Activated CD8-positive, alpha-beta T cell treated with anti-CD3 and anti-CD28 coated beads for 36 hours (primary cell): Measurements from ENCODE around the gene PLEKHB2. TPM values are rescaled to one million over a fixed set of nuclear protein-coding genes. Genes with fewer than 3 reads are reported as not detected.
"Not testable (repeated sequence)": the region's sequence is repeated elsewhere in the genome, so short reads cannot be mapped to it uniquely, and the experiment has no call there.

ENCODE experiments used
- ATAC-seq: fragments of 200-7000 bp; cut with Tn5 transposase; one replicate; pipeline ENCODE4 v1.10.0; 2021; ENCODE audit warnings: mild to moderate bottlenecking, moderate library complexity
- CTCF ChIA-PET: fragments of 350-600 bp; sonication (Branson Sonifier 250); formaldehyde crosslinking; loops from one replicate; lab custom pipeline; 2021; ENCODE audit warnings: antibody characterized with exemption; lab: Charles Lee
- POLR2A ChIA-PET: fragments of 350-600 bp; sonication (Branson Sonifier 250); formaldehyde crosslinking; loops from one replicate; lab custom pipeline; 2021; ENCODE audit warnings: antibody characterized with exemption; lab: Charles Lee
- DNase-seq: peaks from one replicate; pipeline ENCODE4 v3.0.0-alpha.2; 2020
- H3K27ac Mint-ChIP-seq: one replicate; pipeline ENCODE4 v1.8.0; 2021; ENCODE audit warnings: mild to moderate bottlenecking, mixed read lengths
- H3K27me3 Mint-ChIP-seq: one replicate; pipeline ENCODE4 v1.8.0; 2021; ENCODE audit warnings: mixed read lengths
- H3K36me3 Mint-ChIP-seq: one replicate; pipeline ENCODE4 v1.8.0; 2021; ENCODE audit warnings: low read depth, mixed read lengths
- H3K4me1 Mint-ChIP-seq: one replicate; pipeline ENCODE4 v1.8.0; 2021; ENCODE audit warnings: low read depth, mixed read lengths
- H3K4me3 Mint-ChIP-seq: one replicate; pipeline ENCODE4 v1.8.0; 2021; ENCODE audit warnings: mild to moderate bottlenecking, moderate library complexity, mixed read lengths
- H3K9me3 Mint-ChIP-seq: one replicate; pipeline ENCODE4 v1.8.0; 2021; ENCODE audit warnings: mixed read lengths
- intact Hi-C: fragments of 100-400 bp; cut with micrococcal nuclease; formaldehyde crosslinking; loops from one replicate; pipeline ENCODE4 v1.10.0; 2022
- total RNA-seq, 2 experiments: library from RNA; stranded (reverse); gene quantifications; one replicate each; pipeline ENCODE4 v1.2.3, GENCODE V29; 2021
- TF ChIP-seq, protein P1 (sequence below): fragments of 200-600 bp; IDR thresholded peaks from one replicate; pipeline ENCODE4 v1.8.0; 2022; ENCODE audit warnings: antibody characterized with exemption, mild to moderate bottlenecking

The PLEKHB2 gene
- total RNA-seq, 2 experiments from 2014 or later: 47.3 to 49.4 TPM

DNA sequence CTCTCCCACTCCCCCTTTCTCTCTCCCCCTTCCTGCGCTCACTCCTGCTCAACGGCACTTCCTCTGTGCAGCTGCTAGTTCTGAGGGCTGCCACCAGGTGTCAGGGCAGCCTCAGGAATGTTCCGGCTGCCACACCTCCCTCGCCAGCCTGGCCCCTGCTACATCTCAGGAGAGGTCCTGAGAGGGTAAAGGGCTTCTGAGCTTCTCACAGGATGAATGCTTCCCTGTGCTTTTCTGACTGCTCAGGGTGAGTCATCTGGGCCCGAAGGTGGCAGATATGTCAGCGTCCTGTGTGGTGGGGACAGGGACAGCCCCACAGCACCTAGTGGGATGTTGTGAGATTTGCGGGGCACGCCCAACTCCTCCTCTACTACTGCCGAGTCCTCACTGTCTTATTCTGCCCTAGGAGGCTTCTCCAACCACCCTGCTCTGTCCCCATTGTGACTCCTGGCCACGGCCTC is 49.0 kb downstream of the PLEKHB2 start:
- H3K4me3 Mint-ChIP-seq: no peak overlapping the region
- ChIA-PET POLR2A (no interaction called here), CTCF (interaction anchor here (0.5 to 2.0 kb wide), 19 partner anchors 9 to 648 kb away, joined by 3 to 9 read pairs (median 4); partner anchors contain the start of gene FAM168B)
- peak; percentile 95 for DNase-seq
- no peaks in the 10 kb centered on the region for H3K9me3 Mint-ChIP-seq
- TF ChIP-seq, protein P1, sequence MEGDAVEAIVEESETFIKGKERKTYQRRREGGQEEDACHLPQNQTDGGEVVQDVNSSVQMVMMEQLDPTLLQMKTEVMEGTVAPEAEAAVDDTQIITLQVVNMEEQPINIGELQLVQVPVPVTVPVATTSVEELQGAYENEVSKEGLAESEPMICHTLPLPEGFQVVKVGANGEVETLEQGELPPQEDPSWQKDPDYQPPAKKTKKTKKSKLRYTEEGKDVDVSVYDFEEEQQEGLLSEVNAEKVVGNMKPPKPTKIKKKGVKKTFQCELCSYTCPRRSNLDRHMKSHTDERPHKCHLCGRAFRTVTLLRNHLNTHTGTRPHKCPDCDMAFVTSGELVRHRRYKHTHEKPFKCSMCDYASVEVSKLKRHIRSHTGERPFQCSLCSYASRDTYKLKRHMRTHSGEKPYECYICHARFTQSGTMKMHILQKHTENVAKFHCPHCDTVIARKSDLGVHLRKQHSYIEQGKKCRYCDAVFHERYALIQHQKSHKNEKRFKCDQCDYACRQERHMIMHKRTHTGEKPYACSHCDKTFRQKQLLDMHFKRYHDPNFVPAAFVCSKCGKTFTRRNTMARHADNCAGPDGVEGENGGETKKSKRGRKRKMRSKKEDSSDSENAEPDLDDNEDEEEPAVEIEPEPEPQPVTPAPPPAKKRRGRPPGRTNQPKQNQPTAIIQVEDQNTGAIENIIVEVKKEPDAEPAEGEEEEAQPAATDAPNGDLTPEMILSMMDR: peak; percentile 77
- ATAC-seq: peak; percentile 98
- peaks cover 12% of the 10 kb centered on the region for H3K36me3 Mint-ChIP-seq
- intact Hi-C loops: loop anchor here (5.0 kb wide), 3 partner anchors 238 to 518 kb away; no protein-coding TSS in a partner anchor
- peaks cover 32% of the 10 kb centered on the region for H3K4me1 Mint-ChIP-seq
- peak overlapping the region; percentile 26 for H3K27ac Mint-ChIP-seq
- H3K27me3 Mint-ChIP-seq: no peaks in the 10 kb centered on the region

DNA sequence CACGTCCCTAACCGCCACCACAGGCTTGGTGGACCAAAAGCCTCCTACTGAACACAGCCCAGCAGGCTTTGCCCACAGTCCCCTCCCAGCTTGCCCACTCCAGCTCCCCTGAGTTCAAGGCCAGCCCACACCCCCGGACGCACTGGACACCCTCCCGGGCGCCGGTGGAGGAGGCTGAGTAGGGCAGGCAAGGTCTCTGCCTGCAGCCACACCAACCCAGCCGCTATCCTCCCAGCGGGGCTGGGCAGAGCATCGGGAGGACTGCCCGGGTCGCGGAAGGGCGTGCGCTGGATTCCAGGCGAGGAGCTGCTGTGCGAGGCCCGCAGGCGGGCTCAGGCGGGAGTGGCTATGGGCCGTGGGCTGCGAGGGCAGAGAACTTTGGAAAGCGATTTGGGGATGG is 49.5 kb downstream of the PLEKHB2 start:
- CTCF ChIA-PET: interaction anchor here (0.5 to 2.0 kb wide), 17 partner anchors 8 to 519 kb away, joined by 3 to 9 read pairs (median 4); partner anchors contain the start of gene FAM168B
- POLR2A ChIA-PET: no interaction called here
- Mint-ChIP-seq H3K9me3 (no peaks in the 10 kb centered on the region), H3K4me3 (no peak overlapping the region), H3K4me1 (peaks cover 32% of the 10 kb centered on the region), H3K27me3 (no peaks in the 10 kb centered on the region), H3K36me3 (peaks cover 7% of the 10 kb centered on the region), H3K27ac (peak overlapping the region; percentile 26)
- no peak for DNase-seq
- ATAC-seq: no peak
- intact Hi-C loops: loop anchor here (5.0 kb wide), 3 partner anchors 238 to 518 kb away; no protein-coding TSS in a partner anchor
- TF ChIP-seq, protein P1: no peak

DNA sequence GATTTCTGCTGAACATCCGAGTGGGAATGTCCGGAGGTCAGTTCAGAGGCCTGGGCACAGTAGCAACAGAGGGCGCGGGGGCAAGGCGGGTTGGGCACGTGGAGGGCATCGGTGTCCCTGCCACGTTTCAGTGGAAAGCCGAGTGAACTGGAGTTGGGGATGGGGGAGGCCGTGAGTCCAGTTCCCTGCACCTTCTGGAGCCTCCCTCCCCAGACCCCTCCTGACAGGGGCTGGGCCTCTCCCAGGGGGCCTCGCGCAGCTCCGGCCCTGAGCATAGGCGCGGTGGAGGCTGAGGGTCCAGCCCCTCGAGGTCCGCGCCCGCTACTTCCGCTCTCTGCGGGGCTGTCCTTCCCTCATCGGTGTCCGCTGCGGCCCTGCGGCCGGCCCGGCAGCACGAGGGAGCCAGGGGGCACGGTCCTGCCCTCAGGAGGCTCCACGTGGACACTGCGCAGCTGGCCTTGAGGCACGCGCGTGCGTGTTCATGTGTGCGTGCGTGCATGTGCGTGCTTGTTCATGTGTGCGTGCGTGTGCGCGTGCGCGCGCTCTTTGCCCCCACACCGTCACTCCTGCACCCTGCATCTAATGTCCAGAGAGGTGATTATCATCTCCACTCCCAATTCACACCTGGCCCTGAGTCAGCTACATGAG is 50.2 kb downstream of the PLEKHB2 start:
- ATAC-seq: no peak
- H3K27me3 Mint-ChIP-seq: no peaks in the 10 kb centered on the region
- no peak overlapping the region for H3K4me3 Mint-ChIP-seq
- CTCF ChIA-PET: no interaction called here
- POLR2A ChIA-PET: no interaction called here
- H3K4me1 Mint-ChIP-seq: peaks cover 32% of the 10 kb centered on the region
- no peak overlapping the region for H3K27ac Mint-ChIP-seq
- TF ChIP-seq, protein P1: no peak
- peaks cover 4% of the 10 kb centered on the region for H3K36me3 Mint-ChIP-seq
- no peak for DNase-seq
- H3K9me3 Mint-ChIP-seq: no peaks in the 10 kb centered on the region
- intact Hi-C loops: no loop called here

DNA sequence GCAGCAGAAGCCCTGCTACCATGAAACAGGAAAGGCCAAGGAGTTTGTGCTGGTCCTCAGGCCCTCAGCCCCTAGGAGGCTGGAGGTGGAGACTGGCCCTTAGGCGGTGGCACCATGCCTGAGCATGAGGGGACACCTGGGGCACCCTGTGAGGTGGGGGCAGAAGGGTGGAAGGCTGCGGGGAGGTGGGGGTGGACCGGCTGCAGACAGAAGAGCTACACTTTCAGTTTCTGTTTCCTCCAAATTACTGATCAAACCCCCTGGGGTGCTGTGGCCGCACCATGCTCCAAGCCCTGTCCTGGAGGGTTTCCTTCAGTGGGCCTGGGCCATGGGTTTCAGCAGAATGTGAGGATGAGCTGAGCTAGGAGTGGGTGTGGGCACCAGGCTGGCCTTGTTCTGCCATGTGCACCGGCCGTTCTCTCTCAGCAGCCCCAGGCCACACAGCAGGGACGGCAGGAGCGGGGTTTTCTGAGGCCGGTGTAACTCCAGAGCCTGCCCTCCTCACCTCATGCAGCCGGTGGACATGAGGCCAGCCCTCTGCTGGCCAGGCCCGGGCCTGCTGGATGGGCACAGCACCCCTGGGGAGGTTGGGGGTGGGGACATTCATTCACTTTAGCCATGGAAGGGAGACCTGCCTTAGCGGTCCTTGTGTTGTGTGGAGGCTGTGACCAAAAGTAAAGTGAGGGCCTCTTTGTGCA is 51.5 kb downstream of the PLEKHB2 start:
- no peaks in the 10 kb centered on the region for H3K9me3 Mint-ChIP-seq
- ChIA-PET POLR2A (interaction anchor here (0.6 kb wide), 1 partner anchor 1629 kb away, joined by 3 read pairs; no protein-coding TSS in a partner anchor), CTCF (interaction anchor here (0.7 kb wide), 1 partner anchor 257 kb away, joined by 3 read pairs; no protein-coding TSS in a partner anchor)
- intact Hi-C loops: no loop called here
- ATAC-seq: no peak
- TF ChIP-seq, protein P1: no peak
- no peaks in the 10 kb centered on the region for H3K27me3 Mint-ChIP-seq
- H3K4me1 Mint-ChIP-seq: peaks cover 32% of the 10 kb centered on the region
- peak; percentile 47 for DNase-seq
- H3K27ac Mint-ChIP-seq: peak overlapping the region; percentile 20
- H3K4me3 Mint-ChIP-seq: no peak overlapping the region
- no peaks in the 10 kb centered on the region for H3K36me3 Mint-ChIP-seq

DNA sequence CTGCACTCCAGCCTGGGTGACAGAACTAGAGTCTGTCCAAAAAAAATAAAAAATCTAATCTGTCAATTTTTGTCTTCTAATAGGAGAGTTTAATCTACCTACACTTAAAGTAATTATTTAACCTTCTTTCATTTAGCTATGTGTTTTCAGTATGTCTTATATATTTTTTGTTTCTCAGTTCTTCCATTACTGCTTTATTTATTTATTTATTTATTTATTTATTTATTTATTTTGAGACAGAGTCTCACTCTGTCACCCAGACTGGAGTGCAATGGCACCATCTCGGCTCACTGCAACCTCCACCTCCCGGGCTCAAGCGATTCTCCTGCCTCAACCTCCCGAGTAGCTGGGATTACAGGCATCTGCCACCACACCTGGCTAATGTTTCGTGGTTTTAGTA is 60.4 kb downstream of the PLEKHB2 start:
- CTCF ChIA-PET, H3K27me3 Mint-ChIP-seq, H3K4me3 Mint-ChIP-seq, H3K9me3 Mint-ChIP-seq, ATAC-seq, H3K4me1 Mint-ChIP-seq, intact Hi-C loops, DNase-seq, H3K36me3 Mint-ChIP-seq, POLR2A ChIA-PET, H3K27ac Mint-ChIP-seq: not testable (repeated sequence)
